Duodenal mucosa (tissue), 2 donors: ENCODE data around the gene GPAT3.

Source experiments
- H3K27ac ChIP-seq: one replicate; pipeline ENCODE4 v1.7.0; 2013; ENCODE audit warnings: low read depth, low read length
- H3K27me3 ChIP-seq, 2 donors: one replicate each; pipeline ENCODE4 v1.7.0; 2013; ENCODE audit warnings: low read length in 2 of 2, control low read depth in 1 of 2; ENCODE audit not compliant: insufficient read depth in 2 of 2, control insufficient read depth in 1 of 2
- H3K36me3 ChIP-seq, 2 donors: one replicate each; pipeline ENCODE4 v1.7.0; 2013; ENCODE audit warnings: low read length in 2 of 2, control low read depth in 1 of 2; ENCODE audit not compliant: insufficient read depth in 2 of 2, control insufficient read depth in 1 of 2
- H3K4me1 ChIP-seq, 2 donors: one replicate each; pipeline ENCODE4 v1.7.0; 2013; ENCODE audit warnings: low read length in 2 of 2, control low read depth in 1 of 2; ENCODE audit not compliant: insufficient read depth in 2 of 2, control insufficient read depth in 1 of 2
- H3K4me3 ChIP-seq, 2 donors: one replicate each; pipeline ENCODE4 v1.7.0; 2013; ENCODE audit warnings: low read length in 2 of 2, low read depth in 1 of 2
- H3K9ac ChIP-seq, 2 donors: one replicate each; pipeline ENCODE4 v1.7.0; 2013; ENCODE audit warnings: low read length in 2 of 2, low read depth in 1 of 2
- H3K9me3 ChIP-seq, 2 donors: one replicate each; pipeline ENCODE4 v1.7.0; 2013; ENCODE audit warnings: low read length in 2 of 2, control low read depth in 1 of 2; ENCODE audit not compliant: control insufficient read depth in 1 of 2

GPAT3 gene

DNA sequence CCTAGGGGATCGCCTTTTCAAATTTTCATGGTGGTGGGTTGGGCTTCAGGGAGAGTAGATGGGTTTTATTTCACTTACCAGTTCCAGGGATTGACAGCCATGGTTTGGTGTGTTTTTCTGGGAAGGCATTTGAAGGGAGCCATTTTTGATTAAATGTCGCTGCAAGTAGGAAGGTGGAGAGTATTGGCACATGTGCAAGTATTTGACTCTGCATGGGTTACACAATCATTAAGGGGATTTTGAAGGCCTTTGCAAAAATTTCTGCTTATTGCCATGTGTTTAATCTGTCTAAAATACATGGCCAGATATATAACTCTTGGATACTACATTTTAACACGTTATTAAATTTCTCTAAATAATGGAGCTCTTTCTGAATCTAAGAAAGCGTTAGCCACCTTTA is 55.1 kb downstream of the GPAT3 start:
- Histone ChIP-seq H3K4me3 (no peak overlapping the region), H3K36me3 (peaks cover 0 to 12% of the 10 kb centered on the region in 2 donors), H3K9ac (no peak overlapping the region), H3K9me3 (peaks cover 0 to 3% of the 10 kb centered on the region in 2 donors), H3K27ac (no peak overlapping the region), H3K27me3 (no peaks in the 10 kb centered on the region), H3K4me1 (no peaks in the 10 kb centered on the region)

DNA sequence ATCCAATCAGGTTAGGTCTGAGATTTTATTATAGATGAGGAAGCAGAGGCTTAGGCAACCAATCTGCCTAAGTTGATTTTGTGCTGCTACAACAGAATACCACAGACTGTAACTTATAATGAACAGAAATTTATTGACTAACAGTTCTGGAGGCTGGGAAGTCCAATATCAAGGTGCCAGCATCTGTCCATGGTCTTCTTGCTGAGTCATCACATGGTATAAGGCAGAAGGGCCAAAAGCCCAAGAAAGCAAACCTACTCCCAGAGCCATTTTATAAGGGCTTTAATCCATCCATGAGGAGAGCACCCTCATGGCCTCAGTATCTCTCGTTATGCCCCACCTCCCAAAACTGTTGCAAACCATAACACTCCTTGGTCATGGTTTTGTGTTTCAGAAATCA is 55.8 kb downstream of the GPAT3 start:
- no peak overlapping the region for H3K4me3 ChIP-seq
- H3K36me3 ChIP-seq: peaks cover 0 to 12% of the 10 kb centered on the region in 2 donors
- no peak overlapping the region for H3K9ac ChIP-seq
- H3K9me3 ChIP-seq: peaks cover 0 to 3% of the 10 kb centered on the region in 2 donors
- no peak overlapping the region for H3K27ac ChIP-seq
- no peaks in the 10 kb centered on the region for H3K4me1 ChIP-seq
- no peaks in the 10 kb centered on the region for H3K27me3 ChIP-seq

DNA sequence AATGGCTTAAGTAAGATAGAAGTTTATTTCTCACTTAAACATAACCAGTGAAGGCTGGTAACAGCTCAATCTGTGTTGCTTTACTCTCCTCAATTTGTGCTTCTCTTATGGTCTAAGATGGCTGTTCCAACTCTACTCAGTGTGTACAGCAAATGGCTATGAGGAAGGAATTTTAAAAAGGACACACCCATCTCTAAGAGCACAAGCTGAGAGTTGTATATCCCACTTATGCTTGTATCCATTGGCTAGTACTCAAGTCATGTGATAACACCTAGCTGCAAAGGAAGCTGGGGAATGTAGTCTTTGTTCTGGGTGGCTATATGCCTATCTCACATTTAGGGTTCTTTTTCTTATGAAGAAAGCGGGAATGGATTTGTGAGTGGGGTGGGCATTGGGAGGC is 63.3 kb downstream of the GPAT3 start:
- peaks cover 4 to 7% of the 10 kb centered on the region in 2 donors for H3K4me1 ChIP-seq
- H3K36me3 ChIP-seq: peaks cover 0 to 4% of the 10 kb centered on the region in 2 donors
- H3K9ac ChIP-seq: no peak overlapping the region
- H3K9me3 ChIP-seq: no peaks in the 10 kb centered on the region
- no peak overlapping the region for H3K27ac ChIP-seq
- H3K27me3 ChIP-seq: no peaks in the 10 kb centered on the region
- H3K4me3 ChIP-seq: no peak overlapping the region

DNA sequence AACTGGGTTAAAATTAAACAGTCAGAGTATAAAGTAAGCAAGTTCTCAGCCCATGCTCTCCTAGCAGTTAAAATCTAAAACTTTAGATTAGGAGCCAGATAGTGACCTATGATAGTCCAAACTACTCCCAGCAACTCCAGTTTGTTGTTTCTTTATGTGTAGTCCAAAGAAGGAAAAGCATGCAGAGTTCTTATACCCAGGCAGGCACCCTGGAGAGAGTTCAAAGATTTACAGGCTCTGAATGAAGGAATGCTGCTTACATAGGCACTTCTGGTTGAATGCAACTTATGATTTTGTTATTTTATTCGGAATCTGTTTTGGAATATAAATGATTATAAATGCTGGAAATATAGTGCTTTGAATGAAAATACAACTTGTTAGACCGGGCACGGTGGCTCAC is 67.2 kb downstream of the GPAT3 start:
- no peak overlapping the region for H3K4me3 ChIP-seq
- H3K4me1 ChIP-seq: peaks cover 4 to 22% of the 10 kb centered on the region in 2 donors
- peaks cover 0 to 7% of the 10 kb centered on the region in 2 donors for H3K36me3 ChIP-seq
- no peaks in the 10 kb centered on the region for H3K27me3 ChIP-seq
- no peaks in the 10 kb centered on the region for H3K9me3 ChIP-seq
- no peak overlapping the region for H3K9ac ChIP-seq
- peak overlapping the region; percentile 11 for H3K27ac ChIP-seq

DNA sequence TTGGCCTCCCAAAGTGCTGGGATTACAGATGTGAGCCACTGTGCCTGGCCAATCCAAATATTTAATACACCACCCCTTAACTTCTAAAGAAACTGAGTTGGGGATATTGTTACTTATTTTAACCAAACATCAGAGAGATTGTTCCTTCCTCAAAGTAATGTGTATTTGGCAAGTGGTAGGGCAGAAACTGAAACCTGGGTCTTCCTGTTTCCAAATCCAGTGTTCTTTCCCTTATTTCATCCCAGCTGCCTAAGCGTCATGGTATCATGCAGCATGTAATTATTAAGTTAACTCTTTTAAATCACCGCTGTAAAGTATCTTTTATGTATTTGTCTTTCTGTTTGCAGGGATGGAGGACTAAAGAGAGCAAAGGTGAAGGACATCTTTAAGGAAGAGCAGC is 68.4 kb downstream of the GPAT3 start:
- Histone ChIP-seq H3K27me3 (no peaks in the 10 kb centered on the region), H3K27ac (no peak overlapping the region), H3K9ac (no peak overlapping the region), H3K4me1 (peaks cover 0 to 17% of the 10 kb centered on the region in 2 donors), H3K36me3 (peaks cover 0 to 4% of the 10 kb centered on the region in 2 donors), H3K4me3 (no peak overlapping the region), H3K9me3 (no peaks in the 10 kb centered on the region)

DNA sequence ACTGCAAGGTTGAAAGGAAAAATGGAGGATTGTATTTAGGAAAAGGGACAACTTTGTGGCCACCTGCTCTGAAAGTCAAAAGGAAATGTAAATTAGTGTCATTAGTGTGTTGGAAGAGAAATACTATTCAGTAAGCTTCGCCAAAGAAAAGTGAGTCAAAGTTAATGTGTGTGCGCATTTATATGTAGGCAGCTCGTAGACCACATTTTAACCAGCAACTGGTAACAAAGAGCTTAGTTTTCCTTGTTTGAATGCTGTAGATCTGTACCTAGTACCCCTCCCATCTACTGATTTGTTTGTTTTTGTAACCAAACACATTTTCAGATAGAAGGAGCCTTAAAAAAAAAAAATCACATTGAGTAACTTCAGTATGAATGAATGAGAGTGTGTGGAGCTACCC is 69.3 kb downstream of the GPAT3 start:
- peaks cover 0 to 3% of the 10 kb centered on the region in 2 donors for H3K36me3 ChIP-seq
- H3K4me1 ChIP-seq: peaks cover 0 to 15% of the 10 kb centered on the region in 2 donors
- H3K27me3 ChIP-seq: no peaks in the 10 kb centered on the region
- no peak overlapping the region for H3K27ac ChIP-seq
- no peaks in the 10 kb centered on the region for H3K9me3 ChIP-seq
- H3K9ac ChIP-seq: no peak overlapping the region
- H3K4me3 ChIP-seq: no peak overlapping the region

DNA sequence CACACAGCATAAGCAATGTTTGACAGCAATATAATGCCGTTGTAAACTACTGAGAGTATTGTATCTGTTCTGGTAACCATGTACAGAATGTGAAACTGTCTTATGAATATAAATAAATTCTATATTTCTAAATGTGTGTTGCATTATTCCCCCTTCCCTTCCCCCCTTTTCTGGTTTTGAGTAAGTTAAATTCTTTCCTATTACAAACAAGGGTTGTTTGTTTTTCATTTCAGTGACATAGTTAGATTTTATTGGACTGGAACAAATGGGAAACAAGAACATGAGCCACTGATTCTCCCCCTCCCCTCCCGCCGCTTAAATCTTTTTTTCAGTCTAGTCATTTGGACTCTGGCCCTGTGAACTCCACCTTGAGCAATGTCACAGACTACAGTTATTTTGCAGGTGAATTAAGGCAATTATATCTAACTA is 69.8 kb downstream of the GPAT3 start:
- H3K9me3 ChIP-seq: no peaks in the 10 kb centered on the region
- H3K27ac ChIP-seq: no peak overlapping the region
- peaks cover 0 to 3% of the 10 kb centered on the region in 2 donors for H3K36me3 ChIP-seq
- no peaks in the 10 kb centered on the region for H3K27me3 ChIP-seq
- H3K4me3 ChIP-seq: no peak overlapping the region
- peaks cover 0 to 15% of the 10 kb centered on the region in 2 donors for H3K4me1 ChIP-seq
- H3K9ac ChIP-seq: no peak overlapping the region

DNA sequence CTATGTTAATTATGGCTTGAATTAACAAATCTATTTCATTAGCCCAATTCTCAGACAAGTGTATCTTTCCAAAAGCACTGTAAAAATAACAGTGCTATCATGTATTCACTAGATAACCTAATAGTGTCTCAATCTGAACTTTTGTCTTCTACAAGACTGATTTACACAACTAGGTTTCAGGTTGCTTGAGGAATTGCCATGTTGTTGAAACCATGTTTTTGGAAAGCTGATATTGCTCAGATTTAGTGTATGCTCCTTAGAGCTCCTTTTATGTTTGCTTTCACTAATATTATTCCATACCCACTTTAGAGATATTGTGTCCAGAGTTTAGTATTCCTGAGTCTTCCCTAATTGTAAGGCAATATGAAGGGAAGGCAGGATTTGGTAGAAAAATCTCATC is 70.6 kb downstream of the GPAT3 start:
- Histone ChIP-seq H3K27me3 (no peaks in the 10 kb centered on the region), H3K9ac (no peak overlapping the region), H3K9me3 (no peaks in the 10 kb centered on the region), H3K4me3 (no peak overlapping the region), H3K27ac (no peak overlapping the region), H3K36me3 (peaks cover 0 to 3% of the 10 kb centered on the region in 2 donors), H3K4me1 (peaks cover 0 to 15% of the 10 kb centered on the region in 2 donors)

DNA sequence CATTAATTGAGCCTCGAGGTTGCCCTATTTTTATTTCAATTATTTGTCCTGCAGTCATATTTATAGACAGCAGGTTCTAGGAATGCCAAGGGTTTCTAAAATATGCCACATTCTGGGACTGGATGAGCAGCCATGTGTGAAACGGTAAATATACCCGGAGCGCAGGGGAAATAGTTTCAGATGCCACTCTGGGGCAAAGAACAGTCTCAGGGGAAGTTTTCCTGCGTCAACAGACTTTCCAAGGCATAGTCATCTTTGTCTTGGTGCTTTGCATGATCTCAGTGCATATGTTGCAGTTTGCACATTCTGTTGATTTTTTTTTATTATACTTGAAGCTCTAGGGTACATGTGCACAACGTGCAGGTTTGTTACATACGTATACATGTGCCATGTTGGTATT is 71.0 kb downstream of the GPAT3 start:
- H3K27me3 ChIP-seq: no peaks in the 10 kb centered on the region
- H3K4me3 ChIP-seq: no peak overlapping the region
- no peak overlapping the region for H3K9ac ChIP-seq
- peaks cover 0 to 15% of the 10 kb centered on the region in 2 donors for H3K4me1 ChIP-seq
- H3K9me3 ChIP-seq: no peaks in the 10 kb centered on the region
- H3K27ac ChIP-seq: peak overlapping the region; percentile 20
- peaks cover 0 to 3% of the 10 kb centered on the region in 2 donors for H3K36me3 ChIP-seq

DNA sequence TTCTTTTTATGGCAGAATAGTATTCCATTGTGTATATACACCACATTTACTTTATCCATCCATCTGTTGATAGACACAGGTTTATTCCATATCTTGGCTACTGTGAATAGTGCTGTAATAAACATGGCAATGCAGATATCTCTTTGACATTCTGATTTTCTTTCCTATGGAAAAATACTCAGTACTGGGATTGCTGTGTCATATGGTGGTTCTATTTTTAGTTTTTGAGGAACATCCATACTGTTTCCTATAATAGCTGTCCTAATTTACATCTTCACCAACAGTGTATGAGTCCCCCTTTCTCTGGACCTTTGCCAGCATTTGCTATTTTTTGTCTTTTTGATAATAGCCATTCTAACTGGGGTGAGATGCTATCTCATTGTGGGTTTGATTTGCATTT is 73.5 kb downstream of the GPAT3 start:
- Histone ChIP-seq H3K4me3 (no peak overlapping the region), H3K9ac (no peak overlapping the region), H3K27me3 (no peaks in the 10 kb centered on the region), H3K4me1 (peaks cover 0 to 15% of the 10 kb centered on the region in 2 donors), H3K36me3 (peaks cover 0 to 3% of the 10 kb centered on the region in 2 donors), H3K27ac (no peak overlapping the region), H3K9me3 (peaks cover 10 to 16% of the 10 kb centered on the region in 2 donors)

DNA sequence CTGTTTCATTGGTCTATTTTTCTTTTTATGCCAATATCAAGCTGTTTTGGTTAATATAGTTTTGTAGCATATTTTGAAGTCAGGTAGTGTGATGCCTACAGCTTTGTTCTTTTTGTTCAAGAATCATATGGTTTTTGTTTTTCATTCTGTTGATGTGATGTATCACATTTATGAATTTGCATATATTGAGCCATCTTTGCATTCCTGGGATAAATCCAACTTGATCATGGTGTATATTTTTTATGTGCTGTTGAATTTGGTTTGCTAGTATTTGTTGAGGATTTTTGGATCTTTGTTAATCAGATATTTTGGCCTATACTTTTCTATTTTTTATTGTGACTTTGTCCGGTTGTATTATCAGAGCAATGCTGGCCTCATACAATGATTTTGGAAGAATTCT is 74.8 kb downstream of the GPAT3 start:
- H3K27me3 ChIP-seq: no peaks in the 10 kb centered on the region
- H3K9me3 ChIP-seq: peaks cover 10 to 16% of the 10 kb centered on the region in 2 donors
- peaks cover 0 to 7% of the 10 kb centered on the region in 2 donors for H3K4me1 ChIP-seq
- no peaks in the 10 kb centered on the region for H3K36me3 ChIP-seq
- H3K4me3 ChIP-seq: no peak overlapping the region
- no peak overlapping the region for H3K9ac ChIP-seq
- no peak overlapping the region for H3K27ac ChIP-seq
